Measurements from ENCODE around the gene SPON1.

The SPON1 gene

DNA sequence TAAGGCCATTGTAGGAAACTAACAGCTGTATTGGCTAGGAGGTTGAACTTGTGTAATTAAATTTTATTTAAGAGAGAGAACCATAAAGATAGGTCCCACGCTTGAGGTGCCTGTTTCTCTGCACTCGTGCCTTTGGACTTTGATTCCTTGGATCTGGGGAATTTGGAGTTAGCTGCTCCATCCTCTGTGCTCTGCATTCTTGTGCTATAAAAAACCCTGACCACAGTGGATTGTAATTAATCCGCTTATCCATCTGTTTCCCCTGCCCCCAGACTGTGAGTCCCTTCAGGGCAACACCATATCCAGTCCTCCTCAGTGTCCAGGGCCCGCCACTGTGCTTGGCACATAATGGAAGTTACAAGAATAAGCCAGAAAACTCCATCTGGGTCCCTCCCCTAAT, 169.8 kb downstream of the SPON1 start:
- Histone ChIP-seq H3K9ac (ENCODE audit: insufficient read length, low read depth) (no peak overlapping the region), H3K9me3 (ENCODE audit: insufficient read depth, low read length) (peaks cover 8% of the 10 kb centered on the region; the same call in 1 of the 2 replicates), H3K4me3 (ENCODE audit: insufficient read length, low read depth) (no peak overlapping the region), H3K27me3 (ENCODE audit: insufficient read depth, insufficient read length) (no peaks in the 10 kb centered on the region), H3K4me1 (ENCODE audit: insufficient read depth, insufficient read length) (no peaks in the 10 kb centered on the region), H3K36me3 (ENCODE audit: insufficient read depth, insufficient read length, low read length) (no peaks in the 10 kb centered on the region)
- TF ChIP-seq ZNF274 (IDR thresholded peaks at IDR 0.05; ENCODE audit: low read depth, low read length) (no peak), SUZ12 (IDR thresholded peaks at IDR 0.05; ENCODE audit: extremely low read depth, insufficient read depth, insufficient read length) (no peak), YY1 (IDR thresholded peaks at IDR 0.05; ENCODE audit: insufficient read depth, insufficient read length) (no peak)
- DNase-seq (ENCODE audit: low read depth, low spot score): no peak

DNA sequence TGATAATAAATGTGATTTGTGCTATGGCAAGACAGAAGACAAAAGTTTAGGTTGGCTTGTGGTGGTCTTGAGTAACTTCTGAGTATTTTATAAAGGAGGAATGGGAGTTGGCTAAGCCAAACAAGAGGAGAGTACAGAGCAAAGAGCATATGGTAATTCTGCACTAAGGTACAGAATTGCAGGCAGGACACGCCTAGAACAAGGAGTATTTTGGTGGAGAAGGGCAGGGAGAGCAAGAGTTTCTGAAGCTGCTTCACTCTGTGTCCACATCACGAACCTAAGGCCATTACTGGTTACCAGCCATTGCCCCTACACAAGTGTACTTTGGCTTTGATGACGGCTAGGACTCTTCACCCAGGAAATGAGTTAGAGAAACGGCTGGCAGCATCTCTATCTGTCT, 170.9 kb downstream of the SPON1 start:
- no peaks in the 10 kb centered on the region for H3K27me3 ChIP-seq (ENCODE audit: insufficient read depth, insufficient read length)
- H3K4me3 ChIP-seq (ENCODE audit: insufficient read length, low read depth): no peak overlapping the region
- H3K36me3 ChIP-seq (ENCODE audit: insufficient read depth, insufficient read length, low read length): no peaks in the 10 kb centered on the region
- no peaks in the 10 kb centered on the region for H3K4me1 ChIP-seq (ENCODE audit: insufficient read depth, insufficient read length)
- DNase-seq (ENCODE audit: low read depth, low spot score): no peak
- no peak overlapping the region for H3K9ac ChIP-seq (ENCODE audit: insufficient read length, low read depth)
- H3K9me3 ChIP-seq (ENCODE audit: insufficient read depth, low read length): peaks cover 5% of the 10 kb centered on the region; the same call in 1 of the 2 replicates
- no peak for TF ChIP-seq YY1 (IDR thresholded peaks at IDR 0.05; ENCODE audit: insufficient read depth, insufficient read length)
- no peak for TF ChIP-seq ZNF274 (IDR thresholded peaks at IDR 0.05; ENCODE audit: low read depth, low read length)
- no peak for TF ChIP-seq SUZ12 (IDR thresholded peaks at IDR 0.05; ENCODE audit: extremely low read depth, insufficient read depth, insufficient read length)

DNA sequence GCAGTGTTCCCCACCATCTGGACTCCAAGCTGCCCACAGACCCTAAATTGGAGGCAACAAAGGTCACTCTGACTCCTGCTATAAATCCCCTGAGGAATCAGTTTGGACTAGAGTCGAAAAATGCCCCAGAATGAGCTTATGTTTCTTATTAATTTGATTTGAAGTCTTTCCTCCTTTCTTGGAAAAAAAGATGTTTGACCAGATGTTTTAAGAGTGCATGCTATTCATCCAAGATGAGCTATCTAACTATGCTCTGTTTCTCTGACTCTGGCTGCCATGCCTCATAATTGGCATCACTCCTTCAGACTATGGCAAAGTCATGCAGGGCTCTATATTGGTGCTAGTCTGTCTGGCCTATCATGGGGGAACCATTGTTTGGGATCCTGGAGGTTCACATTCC, 174.0 kb downstream of the SPON1 start:
- H3K36me3 ChIP-seq (ENCODE audit: insufficient read depth, insufficient read length, low read length): no peaks in the 10 kb centered on the region
- H3K4me3 ChIP-seq (ENCODE audit: insufficient read length, low read depth): no peak overlapping the region
- H3K9me3 ChIP-seq (ENCODE audit: insufficient read depth, low read length): no peaks in the 10 kb centered on the region
- H3K27me3 ChIP-seq (ENCODE audit: insufficient read depth, insufficient read length): no peaks in the 10 kb centered on the region
- H3K4me1 ChIP-seq (ENCODE audit: insufficient read depth, insufficient read length): no peaks in the 10 kb centered on the region
- no peak for DNase-seq (ENCODE audit: low read depth, low spot score)
- TF ChIP-seq ZNF274 (IDR thresholded peaks at IDR 0.05; ENCODE audit: low read depth, low read length) (no peak), YY1 (IDR thresholded peaks at IDR 0.05; ENCODE audit: insufficient read depth, insufficient read length) (no peak), SUZ12 (IDR thresholded peaks at IDR 0.05; ENCODE audit: extremely low read depth, insufficient read depth, insufficient read length) (no peak)
- no peak overlapping the region for H3K9ac ChIP-seq (ENCODE audit: insufficient read length, low read depth)

DNA sequence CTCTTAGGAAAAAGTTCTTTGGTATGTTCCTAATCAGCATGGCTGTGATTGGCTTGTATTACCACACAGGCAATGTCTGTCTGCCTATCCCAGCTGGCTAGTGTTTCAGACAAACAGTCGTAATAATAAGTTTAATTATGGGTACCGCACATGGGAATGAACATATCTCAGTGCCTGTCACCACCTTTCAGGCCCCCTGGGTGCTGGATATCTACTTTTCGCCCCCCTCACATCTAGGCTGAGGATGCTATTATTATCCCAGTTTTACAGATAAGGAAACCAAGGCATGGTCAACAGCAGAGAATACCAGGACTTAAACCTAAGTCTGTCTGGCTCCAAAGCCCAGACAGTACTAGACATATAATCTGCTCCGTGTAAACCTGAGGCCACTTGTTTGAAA, 174.8 kb downstream of the SPON1 start:
- DNase-seq (ENCODE audit: low read depth, low spot score): no peak
- Histone ChIP-seq H3K9me3 (ENCODE audit: insufficient read depth, low read length) (no peaks in the 10 kb centered on the region), H3K27me3 (ENCODE audit: insufficient read depth, insufficient read length) (no peaks in the 10 kb centered on the region), H3K9ac (ENCODE audit: insufficient read length, low read depth) (no peak overlapping the region), H3K4me3 (ENCODE audit: insufficient read length, low read depth) (no peak overlapping the region), H3K4me1 (ENCODE audit: insufficient read depth, insufficient read length) (no peaks in the 10 kb centered on the region), H3K36me3 (ENCODE audit: insufficient read depth, insufficient read length, low read length) (no peaks in the 10 kb centered on the region)
- TF ChIP-seq YY1 (IDR thresholded peaks at IDR 0.05; ENCODE audit: insufficient read depth, insufficient read length) (no peak), SUZ12 (IDR thresholded peaks at IDR 0.05; ENCODE audit: extremely low read depth, insufficient read depth, insufficient read length) (no peak), ZNF274 (IDR thresholded peaks at IDR 0.05; ENCODE audit: low read depth, low read length) (no peak)

DNA sequence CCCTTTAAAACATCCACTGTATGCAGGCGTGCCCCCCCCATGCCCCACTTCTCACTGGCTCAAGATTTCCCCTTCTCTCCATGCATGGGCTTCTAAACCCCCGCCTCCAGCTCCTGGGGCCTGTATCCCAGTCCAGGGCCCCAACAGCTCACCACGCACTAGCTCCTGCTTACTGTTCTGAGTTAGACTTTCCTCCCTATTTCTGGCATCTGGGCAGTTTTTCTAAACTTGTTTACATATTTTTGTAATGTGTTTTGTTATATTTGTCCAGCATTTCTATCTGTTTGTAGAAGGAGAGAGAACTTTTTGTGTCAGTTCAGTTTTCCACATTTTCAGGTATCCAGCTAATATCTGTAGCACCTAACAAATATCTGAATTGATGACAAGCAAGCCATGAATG, 178.5 kb downstream of the SPON1 start:
- Histone ChIP-seq H3K36me3 (ENCODE audit: insufficient read depth, insufficient read length, low read length) (no peaks in the 10 kb centered on the region), H3K9me3 (ENCODE audit: insufficient read depth, low read length) (no peaks in the 10 kb centered on the region), H3K27me3 (ENCODE audit: insufficient read depth, insufficient read length) (no peaks in the 10 kb centered on the region), H3K4me3 (ENCODE audit: insufficient read length, low read depth) (no peak overlapping the region), H3K9ac (ENCODE audit: insufficient read length, low read depth) (no peak overlapping the region), H3K4me1 (ENCODE audit: insufficient read depth, insufficient read length) (no peaks in the 10 kb centered on the region)
- DNase-seq (ENCODE audit: low read depth, low spot score): no peak
- TF ChIP-seq ZNF274 (IDR thresholded peaks at IDR 0.05; ENCODE audit: low read depth, low read length): no peak
- no peak for TF ChIP-seq SUZ12 (IDR thresholded peaks at IDR 0.05; ENCODE audit: extremely low read depth, insufficient read depth, insufficient read length)
- TF ChIP-seq YY1 (IDR thresholded peaks at IDR 0.05; ENCODE audit: insufficient read depth, insufficient read length): no peak

DNA sequence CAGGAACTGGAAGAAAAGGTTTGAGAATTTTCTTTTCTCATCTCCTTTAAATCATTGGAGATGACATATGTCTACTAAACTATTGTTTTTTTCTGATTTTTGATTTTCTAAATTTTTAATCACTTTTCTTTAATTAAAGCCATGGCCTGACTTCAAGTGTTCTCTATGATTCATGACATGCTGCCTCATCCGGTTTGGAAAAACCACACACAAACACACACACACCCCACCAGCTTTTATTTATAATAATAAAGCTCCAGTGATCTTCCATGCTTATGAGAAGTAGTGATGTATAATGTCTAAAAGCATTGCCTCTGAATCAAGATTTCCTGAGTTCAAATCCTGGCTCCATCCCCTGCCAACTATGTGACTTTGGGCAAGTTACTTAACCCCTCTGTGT, 179.2 kb downstream of the SPON1 start:
- Histone ChIP-seq H3K27me3 (ENCODE audit: insufficient read depth, insufficient read length) (no peaks in the 10 kb centered on the region), H3K4me3 (ENCODE audit: insufficient read length, low read depth) (no peak overlapping the region), H3K9ac (ENCODE audit: insufficient read length, low read depth) (no peak overlapping the region), H3K4me1 (ENCODE audit: insufficient read depth, insufficient read length) (no peaks in the 10 kb centered on the region), H3K9me3 (ENCODE audit: insufficient read depth, low read length) (no peaks in the 10 kb centered on the region), H3K36me3 (ENCODE audit: insufficient read depth, insufficient read length, low read length) (no peaks in the 10 kb centered on the region)
- TF ChIP-seq ZNF274 (IDR thresholded peaks at IDR 0.05; ENCODE audit: low read depth, low read length): no peak
- no peak for TF ChIP-seq YY1 (IDR thresholded peaks at IDR 0.05; ENCODE audit: insufficient read depth, insufficient read length)
- TF ChIP-seq SUZ12 (IDR thresholded peaks at IDR 0.05; ENCODE audit: extremely low read depth, insufficient read depth, insufficient read length): no peak
- DNase-seq (ENCODE audit: low read depth, low spot score): no peak

DNA sequence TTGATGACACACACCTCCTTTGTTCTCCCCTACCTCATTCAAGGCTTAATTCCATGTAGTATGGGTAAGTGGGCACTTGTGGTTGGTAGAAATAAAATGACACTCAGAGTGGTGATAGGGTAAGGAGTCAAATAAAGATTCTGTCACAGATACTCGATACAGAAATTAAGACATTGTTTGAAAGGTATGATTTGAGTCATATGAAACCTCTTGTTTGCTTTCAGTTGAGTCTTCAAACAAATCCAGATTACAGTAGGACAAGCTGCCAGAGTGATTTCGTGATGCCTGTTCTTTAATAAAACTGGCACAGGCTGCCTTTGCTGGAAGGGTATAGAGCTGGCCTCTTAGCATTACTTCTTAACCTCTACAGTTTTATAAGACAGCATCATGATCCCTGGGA, 182.4 kb downstream of the SPON1 start:
- no peak for TF ChIP-seq ZNF274 (IDR thresholded peaks at IDR 0.05; ENCODE audit: low read depth, low read length)
- no peak for TF ChIP-seq SUZ12 (IDR thresholded peaks at IDR 0.05; ENCODE audit: extremely low read depth, insufficient read depth, insufficient read length)
- no peak for TF ChIP-seq YY1 (IDR thresholded peaks at IDR 0.05; ENCODE audit: insufficient read depth, insufficient read length)

More for the DNA sequence above, 182.4 kb downstream of the SPON1 start:
- no peak for DNase-seq (ENCODE audit: low read depth, low spot score)
- no peaks in the 10 kb centered on the region for H3K4me1 ChIP-seq (ENCODE audit: insufficient read depth, insufficient read length)
- no peak overlapping the region for H3K4me3 ChIP-seq (ENCODE audit: insufficient read length, low read depth)
- no peaks in the 10 kb centered on the region for H3K36me3 ChIP-seq (ENCODE audit: insufficient read depth, insufficient read length, low read length)
- no peaks in the 10 kb centered on the region for H3K27me3 ChIP-seq (ENCODE audit: insufficient read depth, insufficient read length)
- H3K9me3 ChIP-seq (ENCODE audit: insufficient read depth, low read length): no peaks in the 10 kb centered on the region
- no peak overlapping the region for H3K9ac ChIP-seq (ENCODE audit: insufficient read length, low read depth)

All from NT2/D1 (cell line).